Endometrial microvascular endothelial cells (primary cell): ENCODE data around the gene RASA3. TPM values are rescaled to one million over a fixed set of nuclear protein-coding genes. Genes with fewer than 3 reads are reported as not detected.
"Not testable (repeated sequence)": the region's sequence is repeated elsewhere in the genome, so short reads cannot be mapped to it uniquely, and the experiment has no call there.

Experiments
- in situ Hi-C: cut with HindIII; loops from 2 replicates; pipeline ENCODE4 v1.10.0; 2017; ENCODE audit warnings: low sequenced_read_pairs, low pct_unique_long_range_greater_than_20kb; ENCODE audit errors: inconsistent ontology term
- total RNA-seq: library from RNA; depleted of rRNA; stranded (reverse); fragments of >200 nt; gene quantifications from one replicate; pipeline ENCODE4 v1.2.3, GENCODE V29; 2015; ENCODE audit errors: inconsistent ontology term

RASA3 gene
- total RNA-seq, 1 donor from 2014 or later, result 56.0 TPM

DNA sequence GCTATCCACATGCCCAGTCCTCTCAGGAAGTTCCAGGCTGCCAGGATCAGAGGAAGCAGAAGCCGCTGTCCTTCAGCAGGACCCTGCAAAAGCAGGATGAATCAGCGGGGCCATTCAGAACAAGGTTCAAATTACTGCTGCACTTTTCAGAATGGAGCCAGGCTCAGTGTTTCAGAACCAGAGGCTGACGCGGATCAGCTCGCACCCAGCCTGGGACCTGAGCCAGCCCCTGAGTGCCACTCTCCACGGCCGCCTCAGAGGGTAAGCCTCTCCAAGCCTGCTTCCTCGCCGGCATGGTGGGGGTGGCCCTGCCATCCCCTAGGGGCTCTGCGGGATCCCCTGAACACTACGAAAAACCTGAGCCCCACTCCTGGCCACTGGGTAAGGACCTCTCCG lies 24.7 kb downstream of the RASA3 start:
- in situ Hi-C loops, result no loop called here

- in situ Hi-C loops, result no loop called here
These were observed 25.3 kb downstream of the RASA3 start for GRCh38 chr13:114106991-114107685.

DNA sequence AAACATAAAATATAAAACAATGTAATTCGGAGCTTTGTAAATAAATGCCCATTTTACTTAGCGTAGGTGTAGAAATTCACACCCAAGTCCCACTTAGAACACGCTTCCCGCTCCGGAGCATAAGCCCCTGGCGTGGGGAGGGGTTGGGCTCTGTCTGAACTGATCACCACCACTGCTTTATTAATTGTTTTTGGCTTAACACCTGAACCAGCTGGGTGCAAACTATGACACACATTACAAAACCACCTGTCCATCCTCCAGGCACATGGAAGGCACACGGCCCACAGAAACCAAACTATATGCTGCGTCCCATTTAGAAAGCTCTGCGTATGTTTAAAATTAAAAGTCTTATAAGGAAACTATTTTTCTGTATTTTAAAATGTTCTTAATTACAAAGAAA lies 25.9 kb downstream of the RASA3 start:
- in situ Hi-C loops, result no loop called here

GRCh38 chr13:114105521-114106225 lies 26.8 kb downstream of the RASA3 start:
- in situ Hi-C loops, result no loop called here

GRCh38 chr13:114104655-114105520 lies 27.5 kb downstream of the RASA3 start:
- in situ Hi-C loops, result no loop called here

GRCh38 chr13:114103801-114104654 lies 28.4 kb downstream of the RASA3 start:
- in situ Hi-C loops, result no loop called here

DNA sequence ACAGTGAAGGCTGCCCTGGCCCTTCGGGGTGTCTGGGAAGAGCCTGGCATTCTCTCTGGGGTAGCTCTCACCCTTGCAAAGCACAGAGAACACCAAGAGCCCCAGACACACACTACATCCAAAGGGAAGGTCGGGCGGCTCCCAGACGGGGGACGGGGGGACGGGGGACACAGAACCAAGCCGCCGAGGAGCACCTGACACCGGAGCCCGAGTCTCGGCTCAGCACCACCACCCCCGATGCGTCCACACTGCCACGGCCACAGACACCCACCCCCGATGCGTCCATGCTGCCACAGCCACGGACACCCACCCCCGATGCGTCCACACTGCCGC lies 29.2 kb downstream of the RASA3 start:
- in situ Hi-C loops, result not testable (repeated sequence)

- in situ Hi-C loops, result no loop called here
These were observed 29.7 kb downstream of the RASA3 start for GRCh38 chr13:114102521-114103288.

- in situ Hi-C loops, result no loop called here
These were observed 30.3 kb downstream of the RASA3 start for GRCh38 chr13:114102131-114102520.

GRCh38 chr13:114101358-114102130 lies 30.9 kb downstream of the RASA3 start:
- in situ Hi-C loops, result no loop called here

DNA sequence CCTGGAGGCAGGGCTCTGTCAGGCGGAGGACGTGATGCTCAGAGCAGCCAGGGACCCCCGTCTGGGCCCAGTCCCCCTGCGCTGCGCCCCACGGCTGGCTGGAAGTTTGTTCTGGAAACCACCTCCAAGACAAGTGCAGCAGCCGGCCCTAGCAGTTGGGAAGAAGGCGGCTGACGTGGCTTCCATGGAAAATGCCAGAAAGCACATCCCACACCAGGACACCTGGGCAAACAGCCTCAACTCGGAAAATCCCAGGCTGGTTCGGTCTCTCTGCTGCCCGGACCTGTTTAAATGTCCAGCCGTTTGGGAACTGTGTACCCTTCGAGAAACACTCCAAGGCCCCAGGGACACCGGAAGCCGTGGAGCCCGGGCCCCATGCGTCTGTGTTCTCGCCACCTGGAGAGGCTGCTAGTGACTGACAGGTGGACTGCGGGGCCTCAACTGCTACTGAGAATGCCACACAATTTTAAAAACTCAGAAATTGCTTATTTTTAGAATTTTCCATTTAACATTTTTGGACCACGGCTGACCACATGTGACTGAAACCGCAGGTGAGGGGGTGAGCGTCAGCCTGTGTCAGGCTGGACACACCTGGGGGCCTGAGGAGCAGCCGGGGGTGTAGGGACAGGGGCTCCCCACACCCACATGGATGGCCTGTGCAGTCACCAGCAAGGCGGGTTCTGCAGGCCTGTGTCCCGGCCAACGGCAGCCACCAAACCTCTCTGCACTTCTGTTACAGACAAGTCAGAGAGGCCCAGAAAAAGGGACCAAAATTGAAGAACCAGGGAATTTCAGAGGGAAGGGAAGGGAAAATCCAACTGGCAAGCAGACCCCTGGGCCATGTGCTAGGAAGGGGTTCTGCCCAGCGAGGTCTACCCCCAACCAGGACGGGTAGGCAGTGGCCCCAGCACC lies 31.7 kb downstream of the RASA3 start:
- in situ Hi-C loops, result no loop called here

GRCh38 chr13:114099918-114100445 lies 32.4 kb downstream of the RASA3 start:
- in situ Hi-C loops, result no loop called here

- in situ Hi-C loops, result no loop called here
These were observed 33.2 kb downstream of the RASA3 start for GRCh38 chr13:114099191-114099590.

DNA sequence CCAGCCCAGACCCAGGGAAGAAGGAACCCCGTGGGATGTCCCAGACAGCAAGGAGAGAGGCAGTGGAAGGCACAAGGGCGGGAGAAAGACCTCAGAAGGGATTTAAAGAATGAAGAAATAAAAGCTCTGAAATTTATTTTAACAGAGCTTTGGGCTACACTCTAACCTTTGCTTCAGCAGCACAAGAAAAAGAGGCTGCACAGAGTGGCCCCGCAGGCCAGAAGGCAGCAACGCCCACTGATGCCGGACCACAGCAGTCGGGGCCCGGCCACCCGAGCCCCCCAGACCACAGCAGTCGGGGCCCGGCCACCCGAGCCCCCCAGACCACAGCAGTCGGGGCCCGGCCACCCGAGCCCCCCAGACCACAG lies 33.8 kb downstream of the RASA3 start:
- in situ Hi-C loops, result not testable (repeated sequence)

GRCh38 chr13:114097893-114098688 lies 34.3 kb downstream of the RASA3 start:
- in situ Hi-C loops, result no loop called here
